Activated CD4-positive, CD25-positive, alpha-beta regulatory T cell treated with anti-CD3 and anti-CD28 coated beads, Interleukin-2, amount 50 U/mL, for 24 hours (primary cell): ENCODE results near the gene TEX52.
"Not testable (repeated sequence)": the region's sequence is repeated elsewhere in the genome, so short reads cannot be mapped to it uniquely, and the experiment has no call there.

Source experiments
- ATAC-seq, 2 donors: fragments of 150-1000 bp; cut with Tn5 transposase; one replicate each; pipeline ENCODE4 v1.10.0; 2021; ENCODE audit warnings: mild to moderate bottlenecking in 1 of 2, moderate library complexity in 1 of 2

The TEX52 gene

DNA sequence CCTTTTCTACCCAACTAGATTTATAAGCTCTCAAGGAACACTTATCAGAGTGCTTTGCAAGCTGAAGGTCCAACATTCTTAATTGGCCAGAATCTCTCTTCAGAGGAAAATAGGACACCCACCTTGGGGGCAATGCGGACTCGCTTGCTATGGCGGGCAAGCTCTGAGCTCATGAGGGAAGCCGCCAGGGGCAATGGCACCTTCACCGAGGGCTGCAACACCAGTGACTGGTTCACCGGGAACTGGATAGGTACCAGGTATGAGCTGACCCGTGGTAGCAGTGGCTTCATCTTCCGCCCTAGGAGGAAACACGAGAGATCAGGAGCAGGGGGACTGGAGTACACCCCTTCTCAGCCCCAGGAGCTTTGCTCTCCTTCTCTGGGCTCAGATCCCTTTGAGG is 7.4 kb upstream of the TEX52 start:
- ATAC-seq: no peak

DNA sequence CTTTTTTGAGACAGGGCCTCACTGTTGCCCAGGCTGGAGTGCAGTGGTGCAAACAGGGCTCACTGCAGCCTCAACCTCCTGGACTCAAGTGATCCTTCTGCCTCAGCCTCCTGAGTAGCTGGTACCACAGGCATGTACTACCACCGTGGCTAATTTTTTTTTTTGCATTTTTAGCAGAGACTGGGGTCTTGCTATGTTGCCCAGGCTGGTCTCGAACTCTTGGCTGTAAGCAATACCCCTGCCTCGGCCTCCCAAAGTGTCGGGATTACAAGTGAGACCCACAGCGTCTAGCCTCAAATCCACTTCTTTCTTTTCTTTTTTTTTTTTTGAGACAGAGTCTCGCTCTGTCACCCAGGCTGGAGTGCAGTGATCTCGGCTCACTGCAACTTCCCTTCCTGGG is 6.6 kb upstream of the TEX52 start:
- ATAC-seq: not testable (repeated sequence)

DNA sequence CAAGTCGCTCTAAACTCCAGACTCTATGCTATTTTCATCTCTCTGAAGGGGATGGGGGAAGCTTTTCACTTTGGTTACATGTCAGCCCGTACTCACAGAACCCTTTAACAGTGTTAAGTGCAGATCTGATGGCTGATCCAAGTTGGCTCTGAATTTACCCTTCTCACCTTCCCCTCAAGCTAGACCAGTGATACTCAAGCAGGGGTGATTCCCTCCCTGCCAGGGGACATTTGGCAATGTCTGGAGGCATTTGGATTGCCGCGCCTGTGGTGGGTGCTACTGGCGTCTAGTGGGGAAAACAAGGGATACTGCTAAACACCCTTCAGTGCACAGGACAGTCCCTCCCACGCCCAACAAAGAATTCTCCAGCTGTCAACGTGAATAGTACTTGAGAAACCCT is 6.0 kb upstream of the TEX52 start:
- no peak for ATAC-seq

DNA sequence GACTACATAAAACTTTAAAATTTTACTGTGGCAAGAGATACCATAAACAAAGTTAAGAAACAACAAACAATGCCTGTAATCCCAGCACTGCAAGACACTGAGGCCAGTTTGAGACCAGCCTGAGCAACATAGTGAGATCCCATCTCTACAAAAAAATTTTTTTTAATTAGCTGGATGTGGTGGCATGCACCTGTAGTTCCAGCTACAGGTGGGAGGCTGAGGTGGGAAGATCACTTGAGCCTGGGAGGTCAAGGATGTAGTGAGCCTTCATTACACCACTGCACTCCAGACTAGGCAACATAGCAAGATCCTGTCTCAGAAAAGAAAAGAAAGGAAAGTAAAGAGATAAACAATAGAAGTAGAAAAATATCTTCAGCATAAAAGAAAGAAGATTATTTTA is 3.3 kb upstream of the TEX52 start:
- ATAC-seq: no peak

- no peak for ATAC-seq
Observed at GRCh38 chr12:2858944-2859421, 2.1 kb upstream of the TEX52 start.

- no peak for ATAC-seq
Observed at GRCh38 chr12:2858334-2858733, 1.5 kb upstream of the TEX52 start.

DNA sequence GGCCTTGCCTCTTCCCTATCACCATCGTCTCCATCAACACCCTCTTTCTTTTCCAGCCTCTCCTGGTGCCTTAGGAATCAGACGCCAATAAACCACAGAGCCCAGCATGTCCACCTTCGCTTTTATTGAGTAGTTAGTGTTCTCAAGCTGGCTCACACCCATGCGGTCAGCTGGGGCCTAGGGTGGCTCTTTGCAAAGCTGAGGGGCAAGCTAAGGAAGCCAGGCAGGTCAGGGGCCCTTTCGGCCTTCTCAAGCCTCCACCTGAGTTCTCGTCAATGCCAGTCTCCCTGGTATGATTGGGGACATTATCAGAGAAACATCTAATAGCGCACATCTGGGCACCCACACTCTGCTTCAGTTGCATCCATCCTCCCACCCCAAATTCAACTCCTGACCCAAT is 737 bp upstream of the TEX52 start:
- no peak for ATAC-seq

- no peak for ATAC-seq
Observed at GRCh38 chr12:2856051-2856450, 788 bp downstream of the TEX52 start.

GRCh38 chr12:2855546-2855945 is 1.3 kb downstream of the TEX52 start:
- no peak for ATAC-seq

DNA sequence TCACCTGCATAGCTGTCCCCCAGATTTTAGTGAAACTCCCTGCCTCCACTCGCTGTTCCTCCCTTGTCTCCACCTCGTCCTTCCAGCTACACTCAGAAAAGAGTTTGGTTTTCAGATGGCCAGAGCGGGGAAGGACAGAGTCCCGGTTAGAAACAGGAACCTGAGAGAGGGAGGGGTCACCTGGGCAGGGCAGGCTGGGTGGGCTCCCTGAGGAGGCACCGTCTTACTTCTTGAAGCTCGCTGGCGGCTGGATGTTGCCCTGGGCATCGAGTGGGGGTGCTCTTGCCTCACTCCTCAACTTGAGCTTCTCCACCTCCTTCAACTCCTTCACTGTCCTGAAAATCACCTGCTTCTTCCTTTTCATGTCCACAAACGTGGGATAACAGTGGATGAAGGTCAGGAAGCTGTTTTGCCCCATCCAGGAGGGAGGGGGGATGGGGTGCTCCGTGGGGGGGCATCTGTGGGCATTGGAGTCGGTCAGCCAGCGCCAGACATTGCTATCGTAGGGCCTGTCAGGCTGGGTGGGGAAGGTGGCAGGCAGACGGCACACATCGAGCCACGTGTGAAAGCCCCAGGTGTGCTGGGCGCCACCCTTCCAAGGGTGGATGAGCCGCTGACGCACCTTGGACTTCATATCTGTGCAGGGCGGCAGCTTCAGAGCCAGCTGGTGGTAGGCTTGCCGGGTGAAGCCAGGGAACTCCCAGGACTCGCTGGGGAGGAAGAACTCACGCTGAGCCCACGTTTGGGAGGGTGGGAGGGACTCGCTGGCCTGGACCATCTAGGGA is 2.0 kb downstream of the TEX52 start:
- no peak for ATAC-seq

- ATAC-seq: peak; percentile 32 to 78
Observed at GRCh38 chr12:2853626-2854025, 3.2 kb downstream of the TEX52 start.

- no peak for ATAC-seq
Observed at GRCh38 chr12:2851931-2852330, 4.9 kb downstream of the TEX52 start.

- ATAC-seq: no peak
Observed at GRCh38 chr12:2845280-2845679, 11.6 kb downstream of the TEX52 start.

- ATAC-seq: no peak
Observed at GRCh38 chr12:2844786-2845185, 12.1 kb downstream of the TEX52 start.

- no peak for ATAC-seq
Observed at GRCh38 chr12:2842948-2843347, 13.9 kb downstream of the TEX52 start.

DNA sequence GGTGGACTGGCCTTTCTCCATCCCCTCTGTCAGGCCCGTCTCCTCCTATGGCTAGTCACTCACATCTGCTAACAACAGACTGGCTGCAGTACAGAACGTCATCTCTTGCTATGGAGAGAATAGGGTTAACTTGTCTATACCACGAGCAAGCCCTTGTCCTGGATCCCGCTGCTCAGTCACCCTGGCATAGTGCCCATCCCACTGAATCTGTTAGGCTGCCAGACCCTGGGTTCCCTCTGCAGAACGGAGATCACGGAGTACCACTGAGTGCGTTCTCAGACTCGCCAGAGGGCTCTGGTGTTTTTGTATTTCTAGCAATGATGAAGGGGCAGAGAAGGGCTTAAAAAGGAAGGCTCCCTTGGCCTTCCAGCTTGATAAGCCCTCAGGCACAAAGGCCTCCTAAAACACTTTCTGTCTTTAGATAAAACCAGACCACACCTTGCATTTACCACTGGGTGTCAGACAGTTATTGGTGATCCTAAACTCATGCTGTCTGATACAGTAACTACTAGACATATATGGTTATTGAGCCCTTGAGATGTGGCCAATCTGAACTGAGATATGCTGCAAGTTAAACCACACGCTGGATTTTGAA is 15.7 kb downstream of the TEX52 start:
- no peak for ATAC-seq

GRCh38 chr12:2836574-2836973 is 20.3 kb downstream of the TEX52 start:
- ATAC-seq: no peak

DNA sequence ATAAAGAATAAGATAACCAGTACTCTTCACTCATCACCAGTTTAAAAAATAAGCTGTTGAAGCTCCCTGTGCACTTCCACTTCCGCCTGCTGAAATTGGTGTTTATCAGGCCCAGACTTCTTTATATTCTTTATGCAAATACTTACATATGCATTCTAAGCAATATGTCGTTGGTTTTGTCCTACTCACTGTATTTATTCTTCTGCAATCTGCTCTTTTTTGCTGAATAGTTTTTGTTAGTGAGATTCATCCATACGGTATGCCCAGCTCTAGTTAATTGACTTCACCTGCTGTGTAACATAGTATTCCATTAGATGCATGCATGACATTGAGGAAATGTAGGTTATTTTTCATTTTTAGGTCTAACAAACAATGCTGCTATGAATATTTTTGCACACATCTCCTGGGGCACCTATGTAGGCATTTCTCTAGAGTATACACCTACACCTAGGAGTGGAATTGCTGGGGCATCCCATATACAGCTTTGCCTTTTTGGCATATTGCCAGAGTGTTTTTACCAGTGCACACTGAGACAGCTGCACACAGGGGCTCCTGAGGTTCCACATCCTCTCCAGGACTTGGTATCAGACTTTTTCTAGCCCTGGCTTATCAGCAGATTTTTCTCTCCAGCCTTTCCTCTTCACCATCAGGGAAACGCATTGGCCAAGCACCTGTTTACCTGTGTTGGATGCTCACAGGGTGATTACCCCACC is 21.0 kb downstream of the TEX52 start:
- no peak for ATAC-seq

- no peak for ATAC-seq
Observed at GRCh38 chr12:2834581-2835491, 22.0 kb downstream of the TEX52 start, which contains the start of gene NRIP2. TSS of gene NRIP2 (minus strand) at chr12:2835035. CDS start at chr12:2834983, 52 bp downstream.

DNA sequence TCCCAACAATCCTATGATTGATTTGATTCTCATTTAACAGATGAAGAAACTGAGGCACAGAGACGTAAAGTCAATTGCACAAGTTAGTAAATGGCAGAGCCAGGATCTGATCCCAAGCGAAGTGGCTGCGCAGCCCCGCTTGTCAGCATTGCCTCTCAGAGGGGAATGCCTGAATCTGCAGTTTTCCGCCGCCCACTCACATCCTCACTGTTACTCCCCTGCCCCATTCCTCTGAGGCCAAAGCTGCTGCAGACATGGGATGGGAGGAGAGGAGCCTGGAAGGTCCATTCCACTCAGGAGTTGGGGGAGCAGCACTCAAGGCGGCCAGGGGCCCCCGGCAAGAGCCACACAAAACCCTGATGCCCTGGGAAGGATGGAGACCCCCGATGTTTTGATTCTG is 23.0 kb downstream of the TEX52 start:
- no peak for ATAC-seq

DNA sequence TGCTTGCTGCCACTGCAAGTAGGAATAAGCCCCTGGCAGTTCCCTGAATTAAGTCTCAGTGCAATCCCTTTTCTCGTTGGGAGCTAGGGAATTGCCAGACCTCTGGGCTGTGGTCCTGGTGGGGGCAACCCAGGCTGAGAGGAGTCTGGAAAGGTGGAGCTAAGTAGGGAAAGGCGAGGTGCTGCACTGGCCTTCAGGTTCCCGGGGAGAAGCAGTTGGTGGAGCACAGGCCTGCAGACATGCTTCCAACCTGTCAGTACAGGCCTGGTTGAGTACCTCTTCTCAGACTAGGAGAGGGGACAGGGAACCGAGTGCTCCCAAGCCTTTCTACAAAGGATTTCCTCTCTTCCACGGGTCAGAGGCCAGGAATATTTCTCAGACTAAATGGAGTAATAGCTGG is 23.5 kb downstream of the TEX52 start:
- ATAC-seq: no peak

DNA sequence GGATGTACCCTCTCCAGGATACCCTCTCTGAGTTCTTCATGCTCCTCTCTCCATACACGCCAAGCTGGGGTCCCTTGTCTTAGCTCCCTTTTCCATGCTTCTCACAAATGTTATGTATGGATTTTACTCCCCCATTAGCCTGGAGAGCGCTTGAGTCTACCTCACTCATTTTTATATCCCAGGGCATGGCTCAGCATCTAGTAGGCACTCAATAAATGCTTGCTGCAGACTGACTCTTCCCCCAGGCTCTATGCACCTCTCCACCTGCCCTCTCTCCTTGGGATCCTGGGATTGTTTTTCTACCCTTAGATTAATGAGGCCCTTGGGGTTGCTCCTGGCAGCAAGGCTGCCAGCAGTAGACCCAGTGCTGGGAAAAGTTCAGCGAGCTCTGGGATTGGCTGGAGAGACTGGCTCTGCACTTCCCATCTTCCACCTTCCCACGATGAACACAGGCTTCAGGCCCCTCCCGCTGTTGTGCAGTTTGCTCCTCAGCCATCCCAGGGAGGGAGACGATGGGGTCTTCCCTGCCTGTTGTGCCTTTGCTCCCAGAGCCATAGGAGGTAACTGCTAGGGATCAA is 24.2 kb downstream of the TEX52 start:
- ATAC-seq: no peak
